Measurements from ENCODE around the gene COQ6.
"Not testable (repeated sequence)": the region's sequence is repeated elsewhere in the genome, so short reads cannot be mapped to it uniquely, and the experiment has no call there.

The COQ6 gene

DNA sequence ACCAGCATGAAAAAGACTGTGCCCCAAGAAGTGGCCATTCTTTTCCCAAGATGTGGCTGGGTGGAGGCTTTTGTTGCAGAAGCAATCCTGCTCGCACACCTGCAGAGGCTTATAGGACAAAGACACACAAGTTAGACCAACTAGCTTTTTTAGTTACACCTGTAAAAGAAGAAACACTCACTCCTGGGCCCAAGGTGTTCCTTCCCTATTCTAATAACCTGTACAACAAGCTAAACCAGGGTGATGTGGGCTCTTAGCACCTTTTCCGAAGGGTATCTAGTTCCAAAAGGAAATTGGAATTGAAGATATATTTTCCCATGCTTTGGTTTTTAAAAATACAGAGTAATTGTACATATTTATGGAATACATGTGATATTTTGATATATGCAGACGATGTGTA lies 38.0 kb downstream of the COQ6 start:
- no peak for DNase-seq (ENCODE audit: low read depth in 2 of 2)

- DNase-seq (ENCODE audit: low read depth in 2 of 2), result not testable (repeated sequence)
These were observed 38.6 kb downstream of the COQ6 start for GRCh38 chr14:73988656-73989055.

DNA sequence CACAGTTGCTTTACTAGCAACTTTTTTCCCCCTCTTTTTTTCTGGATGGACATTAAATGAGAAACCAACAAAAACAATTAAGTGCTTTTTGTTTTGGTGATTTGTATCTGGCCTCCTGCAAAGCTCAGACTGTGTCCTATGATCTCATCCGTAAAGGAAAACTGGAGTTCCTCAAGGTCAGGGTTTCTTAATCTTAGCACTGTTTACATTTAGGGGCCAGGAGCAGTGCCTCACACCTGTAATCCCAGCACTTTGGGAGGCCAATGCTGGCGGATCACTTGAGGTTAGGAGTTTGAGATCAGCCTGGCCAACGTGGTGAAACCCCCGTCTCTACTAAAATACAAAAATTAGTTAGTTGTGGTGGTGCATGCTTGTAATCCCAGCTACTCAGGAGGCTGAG lies 41.0 kb downstream of the COQ6 start:
- DNase-seq (ENCODE audit: low read depth in 2 of 2), result no peak

DNA sequence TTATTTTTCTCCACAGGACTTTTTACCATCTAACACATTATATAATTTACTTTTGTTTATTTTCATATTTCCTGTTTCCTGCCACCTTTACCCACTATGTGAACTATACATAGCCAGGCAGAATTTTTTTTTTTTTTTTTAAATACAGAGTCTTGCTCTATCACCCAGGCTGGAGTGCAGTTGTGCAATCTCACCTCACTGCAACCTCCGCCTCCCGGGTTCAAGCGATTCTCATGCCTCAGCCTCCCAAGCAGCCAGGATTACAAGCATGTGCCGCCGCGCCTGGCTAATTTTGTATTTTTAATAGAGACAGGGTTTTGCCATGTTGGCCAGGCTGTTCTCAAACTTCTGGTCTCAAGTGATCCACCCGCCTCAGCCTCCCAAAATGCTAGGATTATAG lies 44.8 kb downstream of the COQ6 start:
- not testable (repeated sequence) for DNase-seq (ENCODE audit: low read depth in 2 of 2)

DNA sequence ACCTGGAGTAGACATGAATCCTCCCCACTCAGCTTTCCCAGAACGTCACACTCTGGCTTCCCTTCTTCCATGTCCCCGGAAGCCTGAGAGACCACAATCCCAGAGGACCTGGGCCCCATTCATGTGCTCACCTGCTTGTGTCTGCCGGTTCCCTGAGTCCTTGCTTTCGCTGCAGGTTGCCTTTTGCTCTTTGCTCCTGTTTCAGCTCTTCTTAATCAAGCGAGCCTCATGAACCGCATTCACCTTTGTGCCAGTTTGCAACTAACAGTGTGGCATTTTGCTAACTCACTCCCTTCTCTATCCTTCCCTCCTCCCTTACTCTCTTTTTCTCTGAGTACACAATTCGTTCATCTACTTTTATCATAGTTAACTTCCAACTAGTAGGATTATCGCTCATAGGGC lies 45.9 kb downstream of the COQ6 start:
- no peak for DNase-seq (ENCODE audit: low read depth in 2 of 2)

GRCh38 chr14:73996731-73997107 lies 46.6 kb downstream of the COQ6 start:
- no peak for DNase-seq (ENCODE audit: low read depth in 2 of 2)

GRCh38 chr14:73997108-73997943 lies 47.2 kb downstream of the COQ6 start:
- no peak for DNase-seq (ENCODE audit: low read depth in 2 of 2)

- DNase-seq (ENCODE audit: low read depth in 2 of 2), result no peak
These were observed 47.9 kb downstream of the COQ6 start for GRCh38 chr14:73997944-73998447.

GRCh38 chr14:73998726-73999125 lies 48.6 kb downstream of the COQ6 start:
- DNase-seq (ENCODE audit: low read depth in 2 of 2), result no peak

GRCh38 chr14:74005664-74006063 lies 55.6 kb downstream of the COQ6 start:
- DNase-seq (ENCODE audit: low read depth in 2 of 2), result not testable (repeated sequence)

DNA sequence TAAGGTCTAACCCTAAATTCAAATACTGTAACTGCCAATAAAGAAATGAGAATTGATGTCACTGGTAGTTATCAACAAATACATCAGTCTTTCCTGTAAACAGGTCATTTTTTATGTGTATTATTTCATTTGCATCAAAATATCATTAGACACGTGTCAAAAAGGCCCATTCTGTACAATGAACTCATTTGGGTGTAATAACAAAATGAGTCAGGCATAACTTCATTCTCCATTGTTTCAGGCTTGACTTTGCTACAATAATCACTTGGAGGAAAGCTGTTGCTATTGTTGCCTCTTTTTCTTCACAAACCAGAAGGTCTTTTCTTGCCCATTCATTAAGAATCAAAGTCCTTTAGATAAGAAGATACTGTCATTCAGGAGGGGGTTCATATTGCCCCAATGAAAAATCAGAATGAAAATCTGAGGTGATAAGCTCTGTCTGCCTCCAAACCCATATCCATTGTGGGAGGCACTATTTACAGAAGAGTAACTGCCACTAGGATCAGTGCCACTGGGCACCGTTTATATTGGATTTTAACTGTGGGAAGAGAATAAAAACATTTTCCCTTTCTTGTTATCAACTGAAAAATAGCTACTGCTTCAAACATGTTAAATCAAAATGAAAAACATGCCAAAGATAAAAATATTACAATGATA lies 58.9 kb downstream of the COQ6 start:
- no peak for DNase-seq (ENCODE audit: low read depth in 2 of 2)
